ENCODE data around the gene AKNA. TPM values are rescaled to one million over a fixed set of nuclear protein-coding genes. Genes with fewer than 3 reads are reported as not detected.
A peak's percentile ranks its signal among the peaks of the same experiment; 100 is the strongest.

The AKNA gene
- total and polyA plus RNA-seq, 2 of the 8 experiments (the other 6 are each of a cell fraction or from before 2014, with no cell fraction given) = 21.0 to 27.4 TPM

- Histone ChIP-seq H4K5ac (ENCODE audit: insufficient read length, low read depth, low read length) (no peak overlapping the region), H3K9ac (replicated peaks in 1 of 4; ENCODE audit: extremely low read depth in 1 of 4, low read depth in 3 of 4, low read length in 3 of 4) (no peak overlapping the region; a peak in 1 of 7 replicates), H2AK5ac (ENCODE audit: low read depth, low read length) (no peak overlapping the region), H3K23me2 (ENCODE audit: low read depth, low read length) (no peaks in the 10 kb centered on the region), H3K4me3 (ENCODE audit: extremely low read depth in 1 of 4, insufficient read depth in 2 of 4, low read depth in 3 of 4, low read length in 4 of 4) (no peak overlapping the region), H3K4ac (replicated peaks; ENCODE audit: insufficient read length, low read depth, low read length) (peak overlapping the region; percentile 46), H4K91ac (replicated peaks; ENCODE audit: insufficient read length, low read length) (peak overlapping the region; percentile 29), H3K36me3 (ENCODE audit: control insufficient read depth in 2 of 4, insufficient read depth in 4 of 4, low read length in 3 of 4) (no peaks in the 10 kb centered on the region; a peak in 1 of 8 replicates), H3K27me3 (replicated peaks in 1 of 4; ENCODE audit: control insufficient read depth in 3 of 4, extremely low read depth in 1 of 4, insufficient read depth in 3 of 4, low read length in 3 of 4) (no peaks in the 10 kb centered on the region; a peak in 1 of 7 replicates), H2BK120ac (replicated peaks; ENCODE audit: low read depth, low read length) (no peak overlapping the region), H3K9me3 (ENCODE audit: insufficient read depth in 2 of 2, low read depth in 1 of 2, low read length in 1 of 2) (no peaks in the 10 kb centered on the region), H3K56ac (replicated peaks; ENCODE audit: insufficient read length, low read depth, low read length) (no peak overlapping the region), H3K18ac (ENCODE audit: extremely low read depth, low read length) (no peak overlapping the region), H3K4me2 (ENCODE audit: insufficient read depth in 1 of 2, low read depth in 2 of 2, low read length in 2 of 2) (peak overlapping the region in 1 of 2 experiments; percentile 26; a peak in 2 of 4 replicates), H3K23ac (ENCODE audit: insufficient read length) (no peak overlapping the region), H2AFZ (ENCODE audit: low read length) (no peak overlapping the region), H3K14ac (ENCODE audit: insufficient read length) (no peak overlapping the region), H3K27ac (ENCODE audit: low read depth, low read length) (no peak overlapping the region; the same call in 1 of the 2 replicates), H2BK20ac (ENCODE audit: low read length) (no peak overlapping the region), H3K79me1 (ENCODE audit: low read depth, low read length) (peaks cover 3% of the 10 kb centered on the region; the same call in 1 of the 2 replicates), H4K8ac (ENCODE audit: extremely low read depth, insufficient read depth, low read length) (no peak overlapping the region), H2BK15ac (ENCODE audit: low read length) (no peak overlapping the region), H2BK5ac (ENCODE audit: low read depth, low read length) (no peak overlapping the region), H4K20me1 (replicated peaks in 1 of 2; ENCODE audit: control insufficient read depth in 1 of 2, insufficient read depth in 2 of 2, low read length in 2 of 2) (no peaks in the 10 kb centered on the region), H2BK12ac (ENCODE audit: low read depth, low read length) (0 out of 2 replicates have a peak overlapping the region, but pooled peaks have one; percentile 3), H3K4me1 (replicated peaks in 1 of 4; ENCODE audit: control insufficient read depth in 3 of 4, insufficient read depth in 4 of 4, low read length in 3 of 4) (peaks cover 19 to 55% (median 39%) of the 10 kb centered on the region in 4 experiments), H3K79me2 (ENCODE audit: control insufficient read depth in 1 of 2, insufficient read depth in 2 of 2, low read length in 2 of 2) (peaks cover 0 to 2% of the 10 kb centered on the region in 2 experiments; a peak in 1 of 4 replicates)
- POLR2A ChIA-PET (ENCODE audit: partially characterized antibody) = interaction anchor here (1.0 to 10.9 kb wide), 10 partner anchors 9 to 292 kb away, joined by 3 to 67 read pairs (median 4); no protein-coding TSS in a partner anchor
- CTCF ChIA-PET (ENCODE audit: partially characterized antibody) = interaction anchor here (0.7 to 3.9 kb wide), 15 partner anchors 10 to 267 kb away, joined by 3 to 9 read pairs (median 3); partner anchors contain the start of gene ATP6V1G1
- 69% methylated on average over 11 of the region's 11 CpGs; no CpG with 5 or more reads in 1 of the 2 experiments for WGBS, 2 experiments (ENCODE audit: extremely low coverage in 1 of 2, insufficient coverage in 1 of 2, insufficient read length in 1 of 2, insufficient replicate concordance in 2 of 2, low coverage in 1 of 2, low lambda C conversion rate in 2 of 2, missing lambda C conversion rate in 1 of 2)
- DNase-seq (ENCODE audit: low read depth in 1 of 2, low spot score in 2 of 2) (no peak), FAIRE-seq (no peak)
- TF ChIP-seq SP4 (IDR thresholded peaks at IDR 0.05; ENCODE audit: low read length) = no peak
- no peak for TF ChIP-seq EP300 (IDR thresholded peaks at IDR 0.05; ENCODE audit: borderline replicate concordance in 1 of 2, low read depth in 2 of 2, low read length in 2 of 2)
- no peak for TF ChIP-seq CEBPB (IDR thresholded peaks at IDR 0.05; ENCODE audit: low read depth, low read length)
- TF ChIP-seq, protein P1, sequence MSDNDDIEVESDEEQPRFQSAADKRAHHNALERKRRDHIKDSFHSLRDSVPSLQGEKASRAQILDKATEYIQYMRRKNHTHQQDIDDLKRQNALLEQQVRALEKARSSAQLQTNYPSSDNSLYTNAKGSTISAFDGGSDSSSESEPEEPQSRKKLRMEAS (IDR thresholded peaks at IDR 0.05) = no peak
- no peak for TF ChIP-seq POLR2A (IDR thresholded peaks at IDR 0.05; ENCODE audit: control extremely low read depth in 1 of 2, low read depth in 2 of 2, low read length in 2 of 2)
- TF ChIP-seq TCF12 (IDR thresholded peaks at IDR 0.05; ENCODE audit: low read depth, low read length) = 0 out of 2 replicates have a peak, but pooled peaks have one; percentile 35
- TF ChIP-seq, protein P2, sequence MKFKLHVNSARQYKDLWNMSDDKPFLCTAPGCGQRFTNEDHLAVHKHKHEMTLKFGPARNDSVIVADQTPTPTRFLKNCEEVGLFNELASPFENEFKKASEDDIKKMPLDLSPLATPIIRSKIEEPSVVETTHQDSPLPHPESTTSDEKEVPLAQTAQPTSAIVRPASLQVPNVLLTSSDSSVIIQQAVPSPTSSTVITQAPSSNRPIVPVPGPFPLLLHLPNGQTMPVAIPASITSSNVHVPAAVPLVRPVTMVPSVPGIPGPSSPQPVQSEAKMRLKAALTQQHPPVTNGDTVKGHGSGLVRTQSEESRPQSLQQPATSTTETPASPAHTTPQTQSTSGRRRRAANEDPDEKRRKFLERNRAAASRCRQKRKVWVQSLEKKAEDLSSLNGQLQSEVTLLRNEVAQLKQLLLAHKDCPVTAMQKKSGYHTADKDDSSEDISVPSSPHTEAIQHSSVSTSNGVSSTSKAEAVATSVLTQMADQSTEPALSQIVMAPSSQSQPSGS (IDR thresholded peaks at IDR 0.05; ENCODE audit: low read length) = no peak
- no peak for TF ChIP-seq CBX5 (IDR thresholded peaks at IDR 0.05; ENCODE audit: low read depth, low read length)
- TF ChIP-seq SP1 (IDR thresholded peaks at IDR 0.05; ENCODE audit: low read depth, low read length) = no peak
- no peak for TF ChIP-seq YY1 (IDR thresholded peaks at IDR 0.05; ENCODE audit: low read depth, low read length)
- TF ChIP-seq HDAC6 (IDR thresholded peaks at IDR 0.05; ENCODE audit: low read depth, low read length) = no peak
These were observed 2.2 kb downstream of the AKNA start for GRCh38 chr9:114385397-114386181.
